Transverse colon (tissue), 4 donors: Measurements from ENCODE around the gene ZC3H4. TPM values are rescaled to one million over a fixed set of nuclear protein-coding genes. Genes with fewer than 3 reads are reported as not detected.

Experiments
- DNase-seq: peaks from one replicate; pipeline ENCODE4 v3.0.0-alpha.2; 2019
- H3K27ac ChIP-seq, 4 donors: fragments of 200-600 bp; sonication (generic); 2 replicates each; pipeline ENCODE4 v1.5.1; 2016 to 2018; ENCODE audit warnings: inconsistent platforms in 4 of 4
- H3K27me3 ChIP-seq: fragments of 200-600 bp; sonication (generic); 2 replicates; pipeline ENCODE4 v1.5.1; 2017; ENCODE audit warnings: inconsistent platforms
- H3K36me3 ChIP-seq, 4 donors: fragments of 200-600 bp; sonication (generic); 2 replicates each; pipeline ENCODE4 v1.5.1; 2017 to 2019; ENCODE audit warnings: inconsistent platforms in 4 of 4
- H3K4me1 ChIP-seq, 4 donors: fragments of 200-600 bp; sonication (generic); 2 replicates each; pipeline ENCODE4 v1.5.1; 2017 to 2020; ENCODE audit warnings: inconsistent platforms in 4 of 4
- H3K4me3 ChIP-seq, 4 donors: fragments of 200-600 bp; sonication (generic); 1 replicate in 1 of 4; 2 replicates in 3 of 4; pipeline versions ENCODE4 v1.5.1 to v1.6.1; 2017 to 2019; ENCODE audit warnings: inconsistent platforms in 4 of 4
- H3K9me3 ChIP-seq, 2 donors: fragments of 200-600 bp; sonication (generic); 2 replicates each; pipeline ENCODE4 v1.5.1; 2017 to 2019; ENCODE audit warnings: inconsistent platforms in 2 of 2
- EP300 ChIP-seq: sonication (generic); formaldehyde crosslinking; IDR thresholded peaks from one replicate; pipeline ENCODE4 v1.6.1; 2017; ENCODE audit warnings: antibody characterized with exemption, low read depth
- POLR2A ChIP-seq: fragments of 450-650 bp; IDR thresholded peaks from one replicate; pipeline ENCODE4 v1.6.1; 2016; ENCODE audit warnings: antibody characterized with exemption, mild to moderate bottlenecking, moderate library complexity
- POLR2AphosphoS5 ChIP-seq, 3 donors: sonication (generic); formaldehyde crosslinking; IDR thresholded peaks; one replicate each; pipeline ENCODE4 v1.6.1; 2016; ENCODE audit warnings: antibody characterized with exemption in 3 of 3
- WGBS, 2 donors: methylation state at CpG; one replicate each; pipeline ENCODE4 v1.1.5; 2018; ENCODE audit warnings: low coverage in 1 of 2; 5-methylcytosine and 5-hydroxymethylcytosine counted together
- in situ Hi-C, 4 donors: fragments of 200-750 bp; cut with MboI; loops; one replicate each; pipeline versions ENCODE4 v1.15.0 to v1.15.1; 2017; ENCODE audit warnings: low sequenced_read_pairs in 3 of 4, low pct_ligation_motif_present in 1 of 4, low pct_unique_long_range_greater_than_20kb in 1 of 4
- intact Hi-C: fragments of 100-400 bp; cut with DNase I; formaldehyde crosslinking; loops from one replicate; pipeline ENCODE4 v1.15.1; 2023; ENCODE audit warnings: low total_unique reads
- total RNA-seq, 4 donors: library from RNA; depleted of rRNA; stranded (reverse); fragments of >200 nt; gene quantifications; one replicate each; pipeline ENCODE4 v1.1.0, GENCODE V29; 2016
- TF ChIP-seq, protein P1 (sequence below), 5 experiments: fragments of 200-600 bp in 3 of 5; fragments of 450-650 bp in 2 of 5; sonication (generic) in 3 of 5; IDR thresholded peaks; 1 replicate in 2 of 5; 2 replicates in 3 of 5; pipeline ENCODE4 v1.5.1; 2016 to 2017; ENCODE audit warnings: antibody characterized with exemption in 5 of 5, inconsistent platforms in 3 of 5, mild to moderate bottlenecking in 2 of 5, moderate library complexity in 1 of 5

The ZC3H4 gene
- 10 to 100 TPM; 25.4 to 32.2 (median 28.0) TPM for total RNA-seq

GRCh38 chr19:47112997-47113849 lies at the start of gene ZC3H4:
ZC3H4 (minus strand) TSS chr19:47113776; CDS start chr19:47112584, 1,192 bp downstream.
- no peaks in the 10 kb centered on the region for H3K36me3 ChIP-seq
- 0 to 1% methylated on average over 43 to 59 of the region's 59 CpGs for WGBS, 2 donors
- peak within 1 kb of the TSS; percentile 73 to 96 (median 94) for H3K4me3 ChIP-seq
- H3K9me3 ChIP-seq, result no peaks in the 10 kb centered on the region
- H3K27ac ChIP-seq, result peak within 1 kb of the TSS; percentile 97 to 100 (median 100)
- intact Hi-C loops (no loop called here), in situ Hi-C loops (no loop called here)
- peaks cover 15 to 31% (median 29%) of the 10 kb centered on the region in 4 donors for H3K4me1 ChIP-seq
- peak; percentile 92 for TF ChIP-seq POLR2A
- peak; percentile 9 for TF ChIP-seq EP300
- TF ChIP-seq, protein P1, sequence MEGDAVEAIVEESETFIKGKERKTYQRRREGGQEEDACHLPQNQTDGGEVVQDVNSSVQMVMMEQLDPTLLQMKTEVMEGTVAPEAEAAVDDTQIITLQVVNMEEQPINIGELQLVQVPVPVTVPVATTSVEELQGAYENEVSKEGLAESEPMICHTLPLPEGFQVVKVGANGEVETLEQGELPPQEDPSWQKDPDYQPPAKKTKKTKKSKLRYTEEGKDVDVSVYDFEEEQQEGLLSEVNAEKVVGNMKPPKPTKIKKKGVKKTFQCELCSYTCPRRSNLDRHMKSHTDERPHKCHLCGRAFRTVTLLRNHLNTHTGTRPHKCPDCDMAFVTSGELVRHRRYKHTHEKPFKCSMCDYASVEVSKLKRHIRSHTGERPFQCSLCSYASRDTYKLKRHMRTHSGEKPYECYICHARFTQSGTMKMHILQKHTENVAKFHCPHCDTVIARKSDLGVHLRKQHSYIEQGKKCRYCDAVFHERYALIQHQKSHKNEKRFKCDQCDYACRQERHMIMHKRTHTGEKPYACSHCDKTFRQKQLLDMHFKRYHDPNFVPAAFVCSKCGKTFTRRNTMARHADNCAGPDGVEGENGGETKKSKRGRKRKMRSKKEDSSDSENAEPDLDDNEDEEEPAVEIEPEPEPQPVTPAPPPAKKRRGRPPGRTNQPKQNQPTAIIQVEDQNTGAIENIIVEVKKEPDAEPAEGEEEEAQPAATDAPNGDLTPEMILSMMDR (IDR thresholded peaks at IDR 0.05), result no peak
- TF ChIP-seq POLR2AphosphoS5 (IDR thresholded peaks at IDR 0.05), result peak; percentile 80 to 96 (median 93)
- H3K27me3 ChIP-seq, result no peaks in the 10 kb centered on the region
- DNase-seq, result peak; percentile 99

DNA sequence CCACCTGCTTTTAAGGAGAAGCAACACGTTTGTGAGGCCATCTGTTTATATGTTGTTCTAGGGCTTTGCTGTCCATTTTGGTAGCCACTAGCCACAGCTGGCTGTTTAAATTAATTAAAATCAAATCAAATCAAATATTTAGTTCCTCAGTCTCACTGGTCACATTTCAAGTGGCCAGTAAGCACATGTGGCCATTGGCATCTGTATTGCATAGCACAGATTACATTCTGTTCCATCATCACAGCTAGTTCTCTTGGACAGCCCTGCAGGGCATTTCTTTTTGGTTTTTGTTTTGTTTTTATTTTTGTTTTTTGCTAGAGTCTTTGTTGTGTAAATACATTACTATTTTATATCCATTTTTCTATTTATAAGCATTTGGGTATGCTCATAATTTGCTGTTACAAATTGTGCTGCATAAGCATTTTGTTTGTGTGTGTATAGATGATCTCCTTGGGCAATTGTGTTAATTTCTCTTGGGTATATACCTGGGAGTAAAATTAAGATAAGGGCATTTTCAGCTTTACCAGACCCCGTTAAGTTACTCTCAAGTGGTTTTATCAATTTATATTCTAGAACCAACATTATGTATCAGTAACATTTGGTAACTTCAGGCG lies 48.4 kb upstream of the ZC3H4 start:
- no peak for TF ChIP-seq POLR2AphosphoS5 (IDR thresholded peaks at IDR 0.05)
- no peak for TF ChIP-seq EP300
- TF ChIP-seq, protein P1 (IDR thresholded peaks at IDR 0.05), result no peak
- TF ChIP-seq POLR2A, result no peak
- Histone ChIP-seq H3K27me3 (no peaks in the 10 kb centered on the region), H3K27ac (peak overlapping the region in 1 of 4 donors; percentile 34), H3K4me1 (peaks cover 19 to 29% (median 25%) of the 10 kb centered on the region in 4 donors), H3K9me3 (no peaks in the 10 kb centered on the region), H3K4me3 (no peak overlapping the region), H3K36me3 (no peaks in the 10 kb centered on the region)
- in situ Hi-C loops, result loop anchor here in 1 of 4 donors (5.0 kb wide), 1 partner anchor 35 kb away; no protein-coding TSS in a partner anchor
- intact Hi-C loops, result no loop called here
- 67 to 72% methylated on average over 3 of the region's 3 CpGs for WGBS, 2 donors
- DNase-seq, result no peak

DNA sequence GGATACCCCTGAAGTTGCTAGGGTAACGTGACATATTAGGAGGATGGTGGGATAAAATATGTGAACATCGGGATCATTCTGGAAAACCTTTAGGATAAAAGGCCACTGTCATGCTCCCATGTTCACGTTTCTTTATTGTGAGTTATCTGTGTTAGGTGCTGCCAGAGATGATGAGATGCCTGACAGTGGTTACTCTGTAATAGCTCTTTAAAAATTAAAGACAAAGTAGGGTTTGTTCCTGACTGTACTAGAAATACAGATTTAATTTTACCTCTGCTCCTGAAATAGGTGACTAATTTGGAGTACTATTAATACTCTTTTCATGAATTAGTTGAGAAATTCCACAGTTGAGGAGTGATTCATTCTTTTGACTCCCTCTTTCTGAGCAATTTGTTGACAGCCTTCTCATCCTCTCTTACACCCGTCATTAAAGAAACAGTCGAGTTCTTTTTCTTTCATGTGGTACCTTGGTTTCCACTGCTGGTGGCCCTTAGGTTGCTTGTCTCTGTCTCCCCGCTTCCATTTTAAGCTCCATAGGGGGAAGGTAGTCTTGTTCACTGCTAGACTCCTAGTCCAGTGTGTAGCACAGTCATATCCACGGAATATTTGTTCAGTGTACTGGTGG lies 45.4 kb upstream of the ZC3H4 start:
- no peaks in the 10 kb centered on the region for H3K36me3 ChIP-seq
- TF ChIP-seq, protein P1 (IDR thresholded peaks at IDR 0.05), result no peak
- TF ChIP-seq POLR2AphosphoS5 (IDR thresholded peaks at IDR 0.05) (no peak), EP300 (no peak), POLR2A (no peak)
- intact Hi-C loops (loop anchor here (10.0 kb wide), 1 partner anchor 46 kb away; no protein-coding TSS in a partner anchor), in situ Hi-C loops (loop anchor here in 1 of 4 donors (10.0 kb wide), 1 partner anchor 86 kb away; no protein-coding TSS in a partner anchor)
- H3K27ac ChIP-seq, result peak overlapping the region; percentile 88 to 93 (median 88)
- no peak for DNase-seq
- H3K4me1 ChIP-seq, result peaks cover 28 to 54% (median 49%) of the 10 kb centered on the region in 4 donors
- WGBS, 2 donors, result 60 to 70% methylated on average over 6 to 7 of the region's 7 CpGs
- H3K27me3 ChIP-seq, result no peaks in the 10 kb centered on the region
- no peaks in the 10 kb centered on the region for H3K9me3 ChIP-seq
- no peak overlapping the region for H3K4me3 ChIP-seq
